Measurements from ENCODE around the gene MCAM. TPM values are rescaled to one million over a fixed set of nuclear protein-coding genes. Genes with fewer than 3 reads are reported as not detected.
A peak's percentile ranks its signal among the peaks of the same experiment; 100 is the strongest.

The MCAM gene
- total and polyA plus RNA-seq, 8 donors = 7.3 to 379 (median 70.4) TPM

- TF ChIP-seq POLR2AphosphoS5 (IDR thresholded peaks at IDR 0.05) (no peak), CTCF (IDR thresholded peaks at IDR 0.05) (no peak), EP300 (IDR thresholded peaks at IDR 0.05) (no peak), POLR2A (IDR thresholded peaks at IDR 0.05) (no peak)
- H3K27ac ChIP-seq = peak overlapping the region; percentile 66 to 96 (median 92)
- H3K27me3 ChIP-seq = peaks cover 0 to 47% (median 21%) of the 10 kb centered on the region in 3 donors
- no peaks in the 10 kb centered on the region for H3K9me3 ChIP-seq
- intact Hi-C loops (cut with DNase I; ENCODE audit: low total_unique reads) = no loop called here
- peak overlapping the region; percentile 56 to 71 (median 62) for H3K4me3 ChIP-seq
- H3K4me1 ChIP-seq = peaks cover 58 to 75% (median 71%) of the 10 kb centered on the region in 4 donors
- 26 to 53% (median 49%) methylated on average over 10 to 11 of the region's 11 CpGs for WGBS, 5 donors
- DNase-seq = peak in 1 of 2 donors; percentile 57
- peaks cover 7 to 17% (median 12%) of the 10 kb centered on the region in 4 donors for H3K36me3 ChIP-seq
These were observed 22.1 kb upstream of the MCAM start for GRCh38 chr11:119338965-119339588.

DNA sequence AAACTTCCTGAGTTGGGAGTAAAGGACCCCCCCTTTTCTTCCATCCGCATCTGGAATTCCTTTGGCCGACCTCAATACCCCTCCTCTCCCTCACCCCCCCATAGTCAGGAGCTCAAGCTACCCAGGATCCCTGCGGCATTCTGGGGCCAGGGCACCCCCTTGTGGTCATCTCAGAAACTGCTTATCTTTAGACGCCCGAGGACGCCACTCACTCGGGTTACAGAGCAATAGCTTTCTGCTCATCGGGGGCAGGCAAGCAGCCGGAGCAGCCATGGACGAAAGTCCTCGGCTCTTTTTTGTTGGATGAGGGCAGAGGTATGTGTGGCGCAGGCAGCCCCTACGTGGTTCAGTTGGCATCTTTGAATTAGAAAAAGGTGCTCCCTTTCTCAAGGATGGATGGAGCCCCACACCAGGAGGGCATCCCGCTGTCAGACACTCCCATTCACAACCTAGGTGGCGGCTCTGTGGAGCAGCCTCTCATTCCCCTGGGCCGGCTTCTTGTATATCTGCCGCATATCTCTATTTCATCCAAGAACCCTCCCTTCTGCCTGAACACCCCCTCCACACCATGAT lies 21.5 kb upstream of the MCAM start:
- peak overlapping the region; percentile 9 to 96 (median 92) for H3K27ac ChIP-seq

GRCh38 chr11:119337581-119338317 lies 20.8 kb upstream of the MCAM start:
- Histone ChIP-seq H3K9me3 (no peaks in the 10 kb centered on the region), H3K27me3 (peaks cover 0 to 42% (median 21%) of the 10 kb centered on the region in 3 donors), H3K4me3 (peak overlapping the region in 2 of 4 donors; percentile 56 to 71), H3K4me1 (peaks cover 61 to 82% (median 73%) of the 10 kb centered on the region in 4 donors), H3K36me3 (peaks cover 7 to 17% (median 12%) of the 10 kb centered on the region in 4 donors), H3K27ac (peak overlapping the region; percentile 49 to 96 (median 92))
- DNase-seq = peak in 1 of 2 donors; percentile 89
- WGBS, 5 donors = 33 to 66% (median 58%) methylated on average over 6 to 9 of the region's 9 CpGs
- TF ChIP-seq POLR2AphosphoS5 (IDR thresholded peaks at IDR 0.05) (no peak), POLR2A (IDR thresholded peaks at IDR 0.05) (no peak), EP300 (IDR thresholded peaks at IDR 0.05) (no peak), CTCF (IDR thresholded peaks at IDR 0.05) (no peak)
- intact Hi-C loops (cut with DNase I; ENCODE audit: low total_unique reads) = no loop called here

More for the DNA sequence above, 21.5 kb upstream of the MCAM start:
- no peaks in the 10 kb centered on the region for H3K9me3 ChIP-seq
- peaks cover 7 to 17% (median 12%) of the 10 kb centered on the region in 4 donors for H3K36me3 ChIP-seq
- WGBS, 5 donors = 17 to 26% (median 23%) methylated on average over 17 of the region's 17 CpGs
- H3K27me3 ChIP-seq = peaks cover 0 to 43% (median 21%) of the 10 kb centered on the region in 3 donors
- no peak for TF ChIP-seq POLR2AphosphoS5 (IDR thresholded peaks at IDR 0.05)
- peak in 5 of 7 experiments; percentile 51 to 86 (median 71) for TF ChIP-seq CTCF (IDR thresholded peaks at IDR 0.05)
- no peak for TF ChIP-seq POLR2A (IDR thresholded peaks at IDR 0.05)
- no peak for TF ChIP-seq EP300 (IDR thresholded peaks at IDR 0.05)
- peak overlapping the region; percentile 56 to 71 (median 62) for H3K4me3 ChIP-seq
- H3K4me1 ChIP-seq = peaks cover 61 to 82% (median 73%) of the 10 kb centered on the region in 4 donors
- peak; percentile 75 to 94 for DNase-seq
- intact Hi-C loops (cut with DNase I; ENCODE audit: low total_unique reads) = no loop called here
